PFSK-1 (cell line): ENCODE measurements around the gene IL25.

Experiments
- FOXP2 ChIP-seq: optimal IDR thresholded peaks from 2 replicates; pipeline ENCODE3; 2011; ENCODE audit warnings: borderline replicate concordance, control low read depth, inconsistent platforms; ENCODE audit not compliant: insufficient read depth; ENCODE audit errors: extremely low read length, extremely low read depth
- POLR2AphosphoS5 ChIP-seq: IDR thresholded peaks from 2 replicates; pipeline ENCODE4 v1.6.1; 2012; ENCODE audit warnings: low read depth, mild to moderate bottlenecking, control low read depth, low read length, moderate library complexity
- REST ChIP-seq, 2 experiments: IDR thresholded peaks; 2 replicates each; pipeline versions ENCODE4 v1.6.1 to v1.8.0; 2011 to 2012; ENCODE audit warnings: low read depth in 2 of 2, low read length in 2 of 2, control low read depth in 1 of 2, inconsistent platforms in 1 of 2, mild to moderate bottlenecking in 1 of 2, moderate library complexity in 1 of 2; ENCODE audit not compliant: insufficient read depth in 1 of 2
- SIN3A ChIP-seq: IDR thresholded peaks from 2 replicates; pipeline ENCODE4 v1.6.1; 2012; ENCODE audit warnings: mild to moderate bottlenecking, low read length, moderate library complexity, borderline replicate concordance; ENCODE audit not compliant: insufficient read depth
- TAF1 ChIP-seq: IDR thresholded peaks from 2 replicates; pipeline ENCODE4 v1.6.1; 2012; ENCODE audit warnings: low read length, control low read depth, borderline replicate concordance; ENCODE audit not compliant: insufficient read depth

Gene IL25

GRCh38 chr14:23385642-23386265, 13.1 kb downstream of the IL25 start:
- no peak for TF ChIP-seq POLR2AphosphoS5
- no peak for TF ChIP-seq SIN3A
- TF ChIP-seq REST (IDR thresholded peaks at IDR 0.05; ENCODE audit: insufficient read depth in 1 of 2, low read depth in 2 of 2, low read length in 2 of 2) = no peak

GRCh38 chr14:23386999-23387398, 14.4 kb downstream of the IL25 start:
- TF ChIP-seq FOXP2 = no peak
- TF ChIP-seq SIN3A = no peak

- TF ChIP-seq FOXP2 = no peak
- TF ChIP-seq POLR2AphosphoS5 = no peak
- no peak for TF ChIP-seq REST (IDR thresholded peaks at IDR 0.05; ENCODE audit: insufficient read depth in 1 of 2, low read depth in 2 of 2, low read length in 2 of 2)
- TF ChIP-seq SIN3A = no peak
- no peak for TF ChIP-seq TAF1
Observed at GRCh38 chr14:23387916-23388882, 15.6 kb downstream of the IL25 start.

- TF ChIP-seq REST (IDR thresholded peaks at IDR 0.05; ENCODE audit: insufficient read depth in 1 of 2, low read depth in 2 of 2, low read length in 2 of 2) (no peak), TAF1 (no peak), SIN3A (no peak), POLR2AphosphoS5 (no peak), FOXP2 (no peak)
Observed at GRCh38 chr14:23388996-23389395, 16.4 kb downstream of the IL25 start.

- TF ChIP-seq SIN3A (no peak), TAF1 (no peak)
Observed at GRCh38 chr14:23389396-23389795, 16.8 kb downstream of the IL25 start.

- TF ChIP-seq SIN3A = no peak
- no peak for TF ChIP-seq TAF1
- TF ChIP-seq POLR2AphosphoS5 = no peak
- no peak for TF ChIP-seq REST (IDR thresholded peaks at IDR 0.05; ENCODE audit: insufficient read depth in 1 of 2, low read depth in 2 of 2, low read length in 2 of 2)
- TF ChIP-seq FOXP2 = no peak
Observed at GRCh38 chr14:23392613-23393012, 20.0 kb downstream of the IL25 start.
